Activated T-cell treated with anti-CD3 and anti-CD28 coated beads, Interleukin-2, amount 50 U/mL, for 4 hours (primary cell): Measurements from ENCODE around the gene SLC30A4. TPM values are rescaled to one million over a fixed set of nuclear protein-coding genes. Genes with fewer than 3 reads are reported as not detected.
"Not testable (repeated sequence)": the region's sequence is repeated elsewhere in the genome, so short reads cannot be mapped to it uniquely, and the experiment has no call there.

Experiments
- ATAC-seq, 2 donors: fragments of 200-7000 bp; cut with Tn5 transposase; one replicate each; pipeline ENCODE4 v1.10.0; 2021
- DNase-seq: peaks from one replicate; pipeline ENCODE4 v3.0.0-alpha.2; 2020
- H3K27me3 Mint-ChIP-seq: one replicate; pipeline ENCODE4 v1.8.0; 2021; ENCODE audit warnings: low read depth, mixed read lengths
- H3K36me3 Mint-ChIP-seq: one replicate; pipeline ENCODE4 v1.8.0; 2022; ENCODE audit warnings: mixed read lengths; ENCODE audit not compliant: insufficient read depth
- H3K4me1 Mint-ChIP-seq: one replicate; pipeline ENCODE4 v1.8.0; 2021; ENCODE audit warnings: low read depth, mixed read lengths
- H3K4me3 Mint-ChIP-seq: one replicate; pipeline ENCODE4 v1.8.0; 2021; ENCODE audit warnings: mild to moderate bottlenecking, moderate library complexity, mixed read lengths
- H3K9me3 Mint-ChIP-seq: one replicate; pipeline ENCODE4 v1.8.0; 2021; ENCODE audit warnings: mixed read lengths
- total RNA-seq, 3 donors: library from RNA; stranded (reverse); gene quantifications; one replicate each; pipeline ENCODE4 v1.2.1, GENCODE V29; 2021

SLC30A4 gene
- total RNA-seq, 3 donors from 2014 or later = 0.98 to 1.2 (median 1.1) TPM

- Mint-ChIP-seq H3K27me3 (peaks cover 1% of the 10 kb centered on the region), H3K9me3 (no peaks in the 10 kb centered on the region), H3K4me1 (no peaks in the 10 kb centered on the region), H3K4me3 (no peak overlapping the region), H3K36me3 (no peaks in the 10 kb centered on the region)
- DNase-seq (no peak), ATAC-seq (no peak)
These were observed 12.3 kb upstream of the SLC30A4 start for GRCh38 chr15:45534821-45535220.

- not testable (repeated sequence) for DNase-seq, H3K36me3 Mint-ChIP-seq, H3K9me3 Mint-ChIP-seq, H3K27me3 Mint-ChIP-seq, H3K4me1 Mint-ChIP-seq, H3K4me3 Mint-ChIP-seq, ATAC-seq
These were observed 10.3 kb upstream of the SLC30A4 start for GRCh38 chr15:45532892-45533291.

- H3K27me3 Mint-ChIP-seq = peaks cover 1% of the 10 kb centered on the region
- no peak overlapping the region for H3K4me3 Mint-ChIP-seq
- no peaks in the 10 kb centered on the region for H3K9me3 Mint-ChIP-seq
- ATAC-seq (no peak), DNase-seq (no peak)
- no peaks in the 10 kb centered on the region for H3K4me1 Mint-ChIP-seq
- H3K36me3 Mint-ChIP-seq = no peaks in the 10 kb centered on the region
These were observed 7.1 kb upstream of the SLC30A4 start for GRCh38 chr15:45529613-45530012.

GRCh38 chr15:45527086-45527485, 4.5 kb upstream of the SLC30A4 start:
- Mint-ChIP-seq H3K36me3 (no peaks in the 10 kb centered on the region), H3K4me1 (peaks cover 6% of the 10 kb centered on the region), H3K9me3 (no peaks in the 10 kb centered on the region), H3K4me3 (no peak overlapping the region), H3K27me3 (peaks cover 3% of the 10 kb centered on the region)
- ATAC-seq (no peak), DNase-seq (no peak)

- peaks cover 3% of the 10 kb centered on the region for H3K27me3 Mint-ChIP-seq
- no peaks in the 10 kb centered on the region for H3K9me3 Mint-ChIP-seq
- peak overlapping the region; percentile 86 for H3K4me3 Mint-ChIP-seq
- peaks cover 2% of the 10 kb centered on the region for H3K36me3 Mint-ChIP-seq
- DNase-seq (no peak), ATAC-seq (no peak)
- peaks cover 24% of the 10 kb centered on the region for H3K4me1 Mint-ChIP-seq
These were observed 558 bp upstream of the SLC30A4 start for GRCh38 chr15:45523166-45523460.

GRCh38 chr15:45521596-45522327, 793 bp downstream of the SLC30A4 start:
- Mint-ChIP-seq H3K36me3 (peaks cover 6% of the 10 kb centered on the region), H3K4me1 (peaks cover 24% of the 10 kb centered on the region), H3K4me3 (peak overlapping the region; percentile 87), H3K27me3 (peaks cover 3% of the 10 kb centered on the region), H3K9me3 (no peaks in the 10 kb centered on the region)
- DNase-seq (no peak), ATAC-seq (peak; percentile 2 to 4)

- no peaks in the 10 kb centered on the region for H3K4me1 Mint-ChIP-seq
- H3K4me3 Mint-ChIP-seq = no peak overlapping the region
- peaks cover 15% of the 10 kb centered on the region for H3K36me3 Mint-ChIP-seq
- H3K27me3 Mint-ChIP-seq = no peaks in the 10 kb centered on the region
- ATAC-seq (no peak), DNase-seq (no peak)
- H3K9me3 Mint-ChIP-seq = no peaks in the 10 kb centered on the region
These were observed 11.7 kb downstream of the SLC30A4 start for GRCh38 chr15:45510758-45511280.

GRCh38 chr15:45507143-45507542, 15.4 kb downstream of the SLC30A4 start:
- ATAC-seq, H3K4me3 Mint-ChIP-seq, DNase-seq, H3K9me3 Mint-ChIP-seq, H3K27me3 Mint-ChIP-seq, H3K4me1 Mint-ChIP-seq: not testable (repeated sequence)
- peaks cover 17% of the 10 kb centered on the region for H3K36me3 Mint-ChIP-seq

- H3K27me3 Mint-ChIP-seq = no peaks in the 10 kb centered on the region
- no peak overlapping the region for H3K4me3 Mint-ChIP-seq
- ATAC-seq (no peak), DNase-seq (no peak)
- no peaks in the 10 kb centered on the region for H3K9me3 Mint-ChIP-seq
- no peaks in the 10 kb centered on the region for H3K4me1 Mint-ChIP-seq
- H3K36me3 Mint-ChIP-seq = no peaks in the 10 kb centered on the region
These were observed 23.1 kb downstream of the SLC30A4 start for GRCh38 chr15:45499426-45499825.

GRCh38 chr15:45498701-45499100, 23.9 kb downstream of the SLC30A4 start:
- no peak for ATAC-seq
- no peaks in the 10 kb centered on the region for H3K36me3 Mint-ChIP-seq
- H3K4me3 Mint-ChIP-seq = no peak overlapping the region
- no peaks in the 10 kb centered on the region for H3K27me3 Mint-ChIP-seq
- no peaks in the 10 kb centered on the region for H3K9me3 Mint-ChIP-seq
- no peak for DNase-seq
- H3K4me1 Mint-ChIP-seq = no peaks in the 10 kb centered on the region

GRCh38 chr15:45497261-45497660, 25.3 kb downstream of the SLC30A4 start:
- no peaks in the 10 kb centered on the region for H3K27me3 Mint-ChIP-seq
- H3K9me3 Mint-ChIP-seq = no peaks in the 10 kb centered on the region
- H3K36me3 Mint-ChIP-seq = no peaks in the 10 kb centered on the region
- no peak for ATAC-seq
- H3K4me3 Mint-ChIP-seq = no peak overlapping the region
- DNase-seq = no peak
- H3K4me1 Mint-ChIP-seq = no peaks in the 10 kb centered on the region

- Mint-ChIP-seq H3K9me3 (no peaks in the 10 kb centered on the region), H3K36me3 (no peaks in the 10 kb centered on the region), H3K27me3 (no peaks in the 10 kb centered on the region), H3K4me1 (no peaks in the 10 kb centered on the region), H3K4me3 (no peak overlapping the region)
- ATAC-seq (no peak), DNase-seq (no peak)
These were observed 25.9 kb downstream of the SLC30A4 start for GRCh38 chr15:45496658-45497057.

GRCh38 chr15:45495588-45495987, 27.0 kb downstream of the SLC30A4 start:
- no peak overlapping the region for H3K4me3 Mint-ChIP-seq
- H3K9me3 Mint-ChIP-seq = no peaks in the 10 kb centered on the region
- H3K4me1 Mint-ChIP-seq = no peaks in the 10 kb centered on the region
- ATAC-seq (no peak), DNase-seq (no peak)
- H3K27me3 Mint-ChIP-seq = no peaks in the 10 kb centered on the region
- H3K36me3 Mint-ChIP-seq = no peaks in the 10 kb centered on the region

GRCh38 chr15:45489690-45490238, 32.8 kb downstream of the SLC30A4 start:
- DNase-seq (no peak), ATAC-seq (no peak)
- Mint-ChIP-seq H3K4me1 (no peaks in the 10 kb centered on the region), H3K4me3 (no peak overlapping the region), H3K27me3 (no peaks in the 10 kb centered on the region), H3K36me3 (peaks cover 3% of the 10 kb centered on the region), H3K9me3 (no peaks in the 10 kb centered on the region)

GRCh38 chr15:45486317-45486716, 36.2 kb downstream of the SLC30A4 start:
- H3K4me1 Mint-ChIP-seq = no peaks in the 10 kb centered on the region
- H3K27me3 Mint-ChIP-seq = no peaks in the 10 kb centered on the region
- no peak overlapping the region for H3K4me3 Mint-ChIP-seq
- H3K36me3 Mint-ChIP-seq = peaks cover 3% of the 10 kb centered on the region
- H3K9me3 Mint-ChIP-seq = no peaks in the 10 kb centered on the region
- ATAC-seq (no peak), DNase-seq (no peak)
